ENCODE results near the gene CFAP77.

CFAP77 gene

DNA sequence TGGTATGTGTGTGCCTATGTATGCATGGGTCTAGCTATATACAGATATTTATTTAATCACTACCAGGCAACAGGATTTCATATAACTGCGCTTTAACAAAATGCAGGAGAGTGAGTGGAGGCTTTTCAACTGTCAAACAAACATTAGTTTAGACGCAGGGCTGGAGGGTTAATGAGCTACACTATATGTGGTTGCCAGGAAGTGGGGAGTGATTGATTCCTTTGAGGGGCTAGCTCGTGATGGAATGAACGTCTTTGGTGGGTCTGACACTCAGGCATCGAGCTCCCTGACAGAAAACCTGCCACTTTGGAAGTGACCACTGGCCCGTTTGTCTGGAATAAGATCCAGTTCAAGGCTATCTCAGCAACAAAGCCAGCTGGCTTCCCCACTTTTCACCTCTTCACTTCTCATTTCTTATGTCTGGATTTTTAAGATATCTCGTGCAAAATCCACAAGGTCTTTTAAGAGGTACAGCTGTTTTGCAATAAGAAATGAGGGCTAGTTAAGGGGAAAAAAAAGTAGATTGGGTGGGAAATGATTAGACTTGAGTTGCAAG, 78.0 kb downstream of the CFAP77 start:
- no peak for DNase-seq (ENCODE audit: low read depth in 2 of 2)

GRCh38 chr9:132488626-132489025, 78.6 kb downstream of the CFAP77 start:
- DNase-seq (ENCODE audit: low read depth in 2 of 2) = no peak

- no peak for DNase-seq (ENCODE audit: low read depth in 2 of 2)
Measured at GRCh38 chr9:132489536-132489935, 79.5 kb downstream of the CFAP77 start.

GRCh38 chr9:132494857-132495256, 84.8 kb downstream of the CFAP77 start:
- no peak for DNase-seq (ENCODE audit: low read depth in 2 of 2)

DNA sequence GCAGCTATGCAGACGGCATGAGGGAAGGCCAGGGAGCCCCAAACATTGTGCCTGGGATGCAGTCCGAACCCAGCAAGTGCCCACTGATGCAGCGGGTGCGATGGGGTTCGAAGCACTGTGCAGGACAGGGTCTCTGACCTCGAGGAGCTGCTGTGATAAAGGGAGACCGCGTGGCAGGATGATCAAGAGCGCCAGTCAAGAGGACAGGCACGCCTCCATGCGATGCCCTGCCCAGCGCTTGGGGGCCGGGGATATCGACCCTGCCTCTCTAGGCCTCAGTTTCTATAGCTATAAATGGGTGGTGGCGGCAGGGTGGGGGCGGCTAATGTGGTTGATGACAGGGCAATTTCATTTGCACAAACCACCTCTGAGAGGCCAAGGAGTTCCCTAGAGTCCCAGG, 87.7 kb downstream of the CFAP77 start:
- no peak for DNase-seq (ENCODE audit: low read depth in 2 of 2)

GRCh38 chr9:132498531-132499210, 88.7 kb downstream of the CFAP77 start:
- no peak for DNase-seq (ENCODE audit: low read depth in 2 of 2)

DNA sequence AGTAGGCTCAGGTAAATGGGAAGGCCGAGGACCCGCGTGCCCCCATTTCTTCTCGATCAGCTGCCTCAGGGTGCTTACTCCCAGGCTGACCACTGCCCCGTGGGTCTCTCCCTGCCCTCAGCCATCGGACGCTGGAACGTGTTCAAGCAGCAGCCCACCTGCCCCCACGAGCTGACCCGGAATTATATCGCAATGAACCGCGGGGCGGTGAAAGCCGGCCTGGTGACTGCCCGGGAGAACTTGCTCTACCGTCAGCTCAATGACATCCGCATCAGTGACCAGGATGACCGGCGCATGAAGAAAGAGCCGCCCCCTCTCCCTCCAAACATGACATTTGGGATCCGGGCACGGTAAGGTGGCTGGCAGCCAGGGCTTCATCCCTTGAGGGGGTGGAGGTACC, 89.2 kb downstream of the CFAP77 start:
- no peak for DNase-seq (ENCODE audit: low read depth in 2 of 2)

- no peak for DNase-seq (ENCODE audit: low read depth in 2 of 2)
Measured at GRCh38 chr9:132500193-132500592, 90.2 kb downstream of the CFAP77 start.

- DNase-seq (ENCODE audit: low read depth in 2 of 2) = no peak
Measured at GRCh38 chr9:132502480-132502879, 92.5 kb downstream of the CFAP77 start.

DNA sequence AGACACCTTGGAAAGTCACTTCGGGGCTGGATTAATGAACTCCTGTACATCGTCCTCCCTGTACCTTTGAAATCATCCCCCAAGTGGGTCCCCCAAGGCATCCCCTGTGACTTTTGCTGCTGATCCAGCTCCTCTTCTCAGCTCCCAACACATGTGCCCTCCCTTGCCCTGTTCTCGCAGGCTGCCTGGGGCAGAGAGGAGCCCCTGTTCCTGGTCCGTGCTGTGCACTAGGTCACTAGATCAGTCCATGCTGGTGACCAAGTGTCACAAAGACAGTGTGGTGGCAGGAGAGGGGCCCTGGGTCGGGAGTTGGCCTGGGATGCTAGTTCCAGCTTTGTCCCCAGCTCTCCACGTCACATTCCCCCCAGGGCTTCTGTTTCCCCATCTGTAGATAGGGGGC, 93.1 kb downstream of the CFAP77 start:
- DNase-seq (ENCODE audit: low read depth in 2 of 2) = no peak

- no peak for DNase-seq (ENCODE audit: low read depth in 2 of 2)
Measured at GRCh38 chr9:132504488-132504887, 94.5 kb downstream of the CFAP77 start.

DNA sequence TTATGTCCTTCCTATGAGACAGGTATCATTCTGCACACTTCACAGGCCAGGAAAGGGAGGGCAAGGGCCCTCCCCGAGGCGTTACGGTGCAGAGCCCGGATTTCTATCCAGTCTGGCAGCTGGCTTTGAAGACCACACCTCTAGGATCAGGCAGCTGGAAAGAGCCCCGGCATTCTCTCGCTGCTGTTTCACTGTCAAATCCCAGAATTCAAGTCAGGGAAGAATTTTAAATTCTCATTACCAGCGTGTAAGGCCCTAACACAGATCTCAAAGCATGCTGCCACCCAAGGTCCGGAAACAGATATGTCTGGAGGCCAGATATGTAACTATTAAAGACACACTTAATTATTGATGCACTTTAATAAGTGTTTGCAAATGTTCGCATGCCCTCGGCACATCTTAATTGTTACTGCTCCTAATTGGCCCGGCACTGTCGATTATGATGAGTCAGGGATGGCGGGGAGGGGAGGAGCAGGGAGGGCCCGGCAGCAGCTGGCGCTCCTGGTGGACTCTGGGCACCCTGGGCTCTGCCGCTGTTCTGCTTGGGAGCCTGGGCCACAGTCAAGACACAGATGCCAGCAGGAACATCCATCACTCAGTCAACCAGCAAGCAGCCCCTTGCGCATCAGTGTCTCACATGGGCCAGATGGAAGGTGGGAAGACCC, 96.1 kb downstream of the CFAP77 start:
- DNase-seq (ENCODE audit: low read depth in 2 of 2) = no peak

- DNase-seq (ENCODE audit: low read depth in 2 of 2) = no peak
Measured at GRCh38 chr9:132506977-132507669, 97.1 kb downstream of the CFAP77 start.

DNA sequence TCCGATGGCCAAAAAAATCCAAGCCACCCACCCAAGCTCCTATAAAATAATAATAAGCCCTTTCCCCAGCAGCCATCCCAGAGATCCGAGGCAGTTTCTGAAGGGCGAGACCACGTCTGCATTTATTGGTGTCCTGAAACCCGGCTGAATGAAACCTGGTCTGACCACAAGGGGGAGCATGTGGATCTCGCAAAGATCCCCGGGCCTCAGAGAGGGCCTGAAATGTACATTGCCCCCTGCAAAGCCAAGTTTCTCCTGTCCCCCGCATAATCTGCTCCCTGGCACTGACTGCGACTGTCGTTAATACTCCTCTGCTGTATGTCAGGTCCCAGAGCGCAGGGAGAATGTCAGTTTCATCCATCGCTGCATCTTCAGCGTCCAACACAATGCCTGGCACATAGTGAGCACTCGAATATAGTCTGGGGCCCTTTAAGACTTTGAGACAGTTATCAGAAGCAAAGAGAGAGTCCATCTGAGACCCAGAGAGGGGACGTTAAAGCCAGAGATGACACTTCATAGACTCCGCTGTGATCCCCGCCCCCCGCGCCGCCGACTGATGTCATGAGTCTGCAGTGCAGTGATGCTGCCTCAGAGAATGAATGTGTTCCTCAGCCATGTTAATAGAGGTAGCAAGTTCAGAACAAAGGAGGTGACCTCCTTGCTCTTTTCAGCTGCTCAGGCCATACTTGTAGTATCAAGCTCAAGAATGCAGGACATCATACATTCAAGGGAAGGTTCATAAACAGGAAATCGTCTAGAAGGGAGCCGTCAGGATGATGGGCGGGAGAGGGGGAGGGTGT, 97.9 kb downstream of the CFAP77 start:
- peak; percentile 35 to 62 for DNase-seq (ENCODE audit: low read depth in 2 of 2)

DNA sequence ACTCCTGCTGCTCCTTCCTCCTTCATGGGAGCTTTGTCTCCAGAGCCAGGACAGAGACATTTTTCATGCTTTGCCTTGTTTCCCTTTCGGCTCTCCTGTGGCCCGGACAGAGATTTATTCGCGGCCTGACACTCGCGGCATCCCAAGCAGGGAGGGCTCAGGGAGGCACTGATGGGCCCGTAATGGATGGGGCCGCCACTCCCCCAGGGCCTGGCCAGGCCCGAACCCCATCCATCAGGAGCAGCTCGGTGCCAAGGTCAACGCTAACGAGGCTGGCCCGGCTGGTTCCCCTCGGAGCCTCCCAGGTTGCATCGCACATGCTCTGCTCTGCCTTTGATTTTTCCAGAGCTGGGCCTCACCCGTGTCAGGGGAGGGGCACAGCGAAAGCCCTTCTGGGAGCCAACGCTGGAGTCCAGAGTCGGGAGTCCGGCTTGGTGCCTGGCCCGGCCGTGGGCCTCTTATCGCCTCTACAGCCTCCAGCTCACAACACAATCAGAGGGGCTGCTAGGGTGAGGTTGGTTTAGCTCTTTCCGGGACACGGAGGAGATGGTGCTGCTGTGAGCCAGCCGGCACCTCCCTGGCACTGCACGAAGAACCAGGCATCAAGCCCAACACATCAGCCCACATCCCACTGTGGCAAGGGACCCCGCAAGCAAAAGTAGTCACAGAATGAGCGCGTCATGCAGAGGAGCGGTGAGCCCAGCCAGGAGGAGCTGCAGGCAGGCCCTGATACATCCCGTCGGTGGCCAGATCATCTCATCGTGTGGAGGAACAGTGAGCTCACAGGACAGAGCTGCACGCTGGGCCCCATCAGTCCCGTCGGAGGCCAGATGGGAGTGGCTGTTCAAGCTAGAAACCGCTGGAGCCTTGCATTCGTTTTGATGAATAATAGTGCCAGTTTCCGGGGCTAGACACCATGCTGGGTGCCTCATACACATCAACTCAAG, 100.2 kb downstream of the CFAP77 start:
- DNase-seq (ENCODE audit: low read depth in 2 of 2) = no peak

GRCh38 chr9:132511191-132511999, 101.4 kb downstream of the CFAP77 start:
- DNase-seq (ENCODE audit: low read depth in 2 of 2) = no peak

GRCh38 chr9:132513416-132513815, 103.4 kb downstream of the CFAP77 start:
- no peak for DNase-seq (ENCODE audit: low read depth in 2 of 2)

- no peak for DNase-seq (ENCODE audit: low read depth in 2 of 2)
Measured at GRCh38 chr9:132514011-132514744, 104.2 kb downstream of the CFAP77 start.

- DNase-seq (ENCODE audit: low read depth in 2 of 2) = no peak
Measured at GRCh38 chr9:132514821-132515220, 104.8 kb downstream of the CFAP77 start.

Measured in stimulated activated CD4-positive, alpha-beta T cell treated with anti-CD3 and anti-CD28 coated beads, Interleukin-12 subunit alpha, Interleukin-12 subunit beta, amount 100 ng/mL, for 24 hours (primary cell).